ENCODE measurements around the gene WDR88. TPM values are rescaled to one million over a fixed set of nuclear protein-coding genes. Genes with fewer than 3 reads are reported as not detected.
"Not testable (repeated sequence)": the region's sequence is repeated elsewhere in the genome, so short reads cannot be mapped to it uniquely, and the experiment has no call there.

WDR88 gene
- total RNA-seq, 2 experiments from 2014 or later = not detected

GRCh38 chr19:33208904-33209849, 77.3 kb downstream of the WDR88 start:
- Mint-ChIP-seq H3K36me3 (ENCODE audit: low read depth) (no peaks in the 10 kb centered on the region), H3K4me1 (ENCODE audit: low read depth) (no peaks in the 10 kb centered on the region), H3K27me3 (ENCODE audit: low read depth) (no peaks in the 10 kb centered on the region), H3K27ac (no peak overlapping the region), H3K4me3 (no peak overlapping the region), H3K9me3 (ENCODE audit: insufficient read depth) (no peaks in the 10 kb centered on the region)
- POLR2A ChIA-PET = no interaction called here
- DNase-seq (no peak), ATAC-seq (no peak)
- CTCF ChIA-PET = interaction anchor here (1.6 kb wide), 1 partner anchor 25 kb away, joined by 4 read pairs; no protein-coding TSS in a partner anchor

GRCh38 chr19:33209850-33210230, 77.9 kb downstream of the WDR88 start:
- H3K27me3 Mint-ChIP-seq (ENCODE audit: low read depth); H3K4me3 Mint-ChIP-seq; POLR2A ChIA-PET; H3K27ac Mint-ChIP-seq; DNase-seq; ATAC-seq; H3K9me3 Mint-ChIP-seq (ENCODE audit: insufficient read depth); H3K36me3 Mint-ChIP-seq (ENCODE audit: low read depth); H3K4me1 Mint-ChIP-seq (ENCODE audit: low read depth): not testable (repeated sequence)
- CTCF ChIA-PET = interaction anchor here (1.6 kb wide), 1 partner anchor 25 kb away, joined by 4 read pairs; no protein-coding TSS in a partner anchor

GRCh38 chr19:33210266-33210940, 78.5 kb downstream of the WDR88 start:
- no peak for ATAC-seq
- Mint-ChIP-seq H3K27ac (no peak overlapping the region), H3K4me1 (ENCODE audit: low read depth) (no peaks in the 10 kb centered on the region), H3K27me3 (ENCODE audit: low read depth) (no peaks in the 10 kb centered on the region), H3K36me3 (ENCODE audit: low read depth) (no peaks in the 10 kb centered on the region), H3K4me3 (no peak overlapping the region), H3K9me3 (ENCODE audit: insufficient read depth) (no peaks in the 10 kb centered on the region)
- ChIA-PET POLR2A (no interaction called here), CTCF (no interaction called here)
- DNase-seq = no peak

GRCh38 chr19:33211794-33212435, 80.0 kb downstream of the WDR88 start:
- Mint-ChIP-seq H3K27me3 (ENCODE audit: low read depth) (no peaks in the 10 kb centered on the region), H3K27ac (no peak overlapping the region), H3K4me3 (no peak overlapping the region), H3K36me3 (ENCODE audit: low read depth) (no peaks in the 10 kb centered on the region), H3K4me1 (ENCODE audit: low read depth) (no peaks in the 10 kb centered on the region), H3K9me3 (ENCODE audit: insufficient read depth) (no peaks in the 10 kb centered on the region)
- ATAC-seq (no peak), DNase-seq (no peak)
- POLR2A ChIA-PET = no interaction called here
- CTCF ChIA-PET = no interaction called here

- ChIA-PET CTCF (no interaction called here), POLR2A (no interaction called here)
- ATAC-seq = no peak
Measured at GRCh38 chr19:33212436-33213172, 80.7 kb downstream of the WDR88 start.

GRCh38 chr19:33214596-33214995, 82.7 kb downstream of the WDR88 start:
- Mint-ChIP-seq H3K27me3 (ENCODE audit: low read depth) (no peaks in the 10 kb centered on the region), H3K9me3 (ENCODE audit: insufficient read depth) (no peaks in the 10 kb centered on the region), H3K36me3 (ENCODE audit: low read depth) (no peaks in the 10 kb centered on the region), H3K27ac (no peak overlapping the region), H3K4me3 (no peak overlapping the region), H3K4me1 (ENCODE audit: low read depth) (no peaks in the 10 kb centered on the region)
- ATAC-seq = no peak
- no peak for DNase-seq
- CTCF ChIA-PET = no interaction called here
- POLR2A ChIA-PET = no interaction called here

More at GRCh38 chr19:33212436-33213172, 80.7 kb downstream of the WDR88 start:
- Mint-ChIP-seq H3K4me1 (ENCODE audit: low read depth) (no peaks in the 10 kb centered on the region), H3K36me3 (ENCODE audit: low read depth) (no peaks in the 10 kb centered on the region), H3K4me3 (no peak overlapping the region), H3K27me3 (ENCODE audit: low read depth) (no peaks in the 10 kb centered on the region), H3K27ac (no peak overlapping the region), H3K9me3 (ENCODE audit: insufficient read depth) (no peaks in the 10 kb centered on the region)
- DNase-seq = no peak

GRCh38 chr19:33215438-33216197, 83.7 kb downstream of the WDR88 start:
- ATAC-seq (no peak), DNase-seq (no peak)
- H3K36me3 Mint-ChIP-seq (ENCODE audit: low read depth) = no peaks in the 10 kb centered on the region
- no peak overlapping the region for H3K27ac Mint-ChIP-seq
- no peak overlapping the region for H3K4me3 Mint-ChIP-seq
- no peaks in the 10 kb centered on the region for H3K9me3 Mint-ChIP-seq (ENCODE audit: insufficient read depth)
- ChIA-PET POLR2A (no interaction called here), CTCF (no interaction called here)
- no peaks in the 10 kb centered on the region for H3K27me3 Mint-ChIP-seq (ENCODE audit: low read depth)
- H3K4me1 Mint-ChIP-seq (ENCODE audit: low read depth) = no peaks in the 10 kb centered on the region

GRCh38 chr19:33216198-33216830, 84.4 kb downstream of the WDR88 start:
- no peaks in the 10 kb centered on the region for H3K9me3 Mint-ChIP-seq (ENCODE audit: insufficient read depth)
- H3K27me3 Mint-ChIP-seq (ENCODE audit: low read depth) = no peaks in the 10 kb centered on the region
- H3K27ac Mint-ChIP-seq = no peak overlapping the region
- ATAC-seq = no peak
- no peaks in the 10 kb centered on the region for H3K36me3 Mint-ChIP-seq (ENCODE audit: low read depth)
- H3K4me3 Mint-ChIP-seq = no peak overlapping the region
- CTCF ChIA-PET = no interaction called here
- DNase-seq = no peak
- H3K4me1 Mint-ChIP-seq (ENCODE audit: low read depth) = no peaks in the 10 kb centered on the region
- POLR2A ChIA-PET = no interaction called here

- H3K4me1 Mint-ChIP-seq (ENCODE audit: low read depth) = no peaks in the 10 kb centered on the region
- ATAC-seq = no peak
- H3K36me3 Mint-ChIP-seq (ENCODE audit: low read depth) = no peaks in the 10 kb centered on the region
- H3K4me3 Mint-ChIP-seq = no peak overlapping the region
- DNase-seq = no peak
- POLR2A ChIA-PET = no interaction called here
- no peak overlapping the region for H3K27ac Mint-ChIP-seq
- CTCF ChIA-PET = interaction anchor here (1.3 kb wide), 1 partner anchor 12 kb away, joined by 3 read pairs; no protein-coding TSS in a partner anchor
- H3K9me3 Mint-ChIP-seq (ENCODE audit: insufficient read depth) = no peaks in the 10 kb centered on the region
- H3K27me3 Mint-ChIP-seq (ENCODE audit: low read depth) = peaks cover 6% of the 10 kb centered on the region
Measured at GRCh38 chr19:33217881-33218280, 86.0 kb downstream of the WDR88 start.

GRCh38 chr19:33219261-33219815, 87.4 kb downstream of the WDR88 start:
- ChIA-PET POLR2A (no interaction called here), CTCF (no interaction called here)
- ATAC-seq (no peak), DNase-seq (no peak)
- Mint-ChIP-seq H3K27me3 (ENCODE audit: low read depth) (peaks cover 11% of the 10 kb centered on the region), H3K4me3 (no peak overlapping the region), H3K36me3 (ENCODE audit: low read depth) (no peaks in the 10 kb centered on the region), H3K4me1 (ENCODE audit: low read depth) (no peaks in the 10 kb centered on the region), H3K27ac (no peak overlapping the region), H3K9me3 (ENCODE audit: insufficient read depth) (no peaks in the 10 kb centered on the region)

GRCh38 chr19:33220115-33220514, 88.2 kb downstream of the WDR88 start:
- Mint-ChIP-seq H3K4me1 (ENCODE audit: low read depth) (no peaks in the 10 kb centered on the region), H3K9me3 (ENCODE audit: insufficient read depth) (no peaks in the 10 kb centered on the region), H3K4me3 (no peak overlapping the region), H3K36me3 (ENCODE audit: low read depth) (no peaks in the 10 kb centered on the region), H3K27me3 (ENCODE audit: low read depth) (peaks cover 19% of the 10 kb centered on the region), H3K27ac (no peak overlapping the region)
- ATAC-seq (no peak), DNase-seq (no peak)
- POLR2A ChIA-PET = no interaction called here
- CTCF ChIA-PET = no interaction called here
